22Rv1 (cell line): ENCODE measurements around the gene PHTF2.

Source experiments
- CTCF ChIP-seq: fragments of 450-650 bp; IDR thresholded peaks from 2 replicates; pipeline ENCODE4 v1.5.1; 2017; ENCODE audit warnings: mild to moderate bottlenecking
- ZFX ChIP-seq: fragments of 450-650 bp; IDR thresholded peaks from 2 replicates; pipeline ENCODE4 v1.6.1; 2017; ENCODE audit warnings: antibody characterized with exemption, borderline replicate concordance

GRCh38 chr7:77838929-77839491 lies 40.4 kb downstream of the PHTF2 start:
- TF ChIP-seq CTCF (no peak), ZFX (no peak)
